Middle frontal gyrus (tissue), 1 donor: Measurements from ENCODE around the gene BEX3.
A peak's percentile ranks its signal among the peaks of the same experiment; 100 is the strongest.
"Not testable (repeated sequence)": the region's sequence is repeated elsewhere in the genome, so short reads cannot be mapped to it uniquely, and the experiment has no call there.

Experiments used
- DNase-seq: peaks from one replicate; pipeline ENCODE4 v3.0.0-alpha.2; 2015; ENCODE audit warnings: low spot score; ENCODE audit errors: extremely low spot score

Gene BEX3

DNA sequence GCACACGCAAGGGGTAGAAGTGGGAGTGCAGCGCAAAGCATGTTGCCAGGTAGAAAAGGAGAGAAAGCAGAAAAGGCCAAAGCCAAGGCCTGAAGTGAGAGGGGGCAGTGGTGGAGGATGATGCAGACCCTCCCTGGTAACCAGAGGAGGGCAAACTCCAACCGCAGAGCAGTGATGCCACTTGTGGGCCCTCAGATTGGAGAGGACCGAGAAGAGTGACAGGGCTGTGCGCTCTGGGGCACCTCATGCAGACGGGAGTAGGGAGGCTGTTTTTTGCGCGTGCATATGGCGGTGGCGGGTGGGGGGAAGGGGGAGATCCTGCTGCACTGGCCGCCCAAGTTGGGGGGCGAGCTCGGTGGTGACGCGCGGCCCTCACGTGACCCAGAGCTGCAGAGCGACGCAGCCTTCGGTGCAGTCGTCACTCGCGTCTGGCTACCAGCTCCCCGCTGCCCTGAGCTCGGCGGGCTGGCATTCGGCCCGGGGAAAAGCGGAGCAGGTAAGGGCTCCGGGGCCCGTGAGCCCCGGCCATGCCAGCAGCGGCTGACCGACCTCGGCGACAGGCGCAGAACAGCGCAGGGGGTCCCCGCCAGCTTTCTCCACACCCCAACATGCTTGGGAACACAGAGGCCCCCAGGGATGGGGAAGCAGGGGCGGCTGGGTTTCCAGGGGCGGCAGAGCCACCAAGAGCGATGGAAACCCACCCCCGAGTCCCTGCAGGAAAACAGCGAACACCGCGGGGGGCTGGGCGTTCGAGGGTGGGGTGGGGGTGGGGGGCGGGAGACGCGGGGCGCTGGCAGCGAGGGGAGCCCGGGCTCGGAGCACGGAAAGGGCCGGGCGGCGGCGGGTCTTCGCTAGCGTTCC lies at the start of gene BEX3:
TSS of gene BEX3 (plus strand) at position 421 of the 861 bp plus-strand sequence. CDS start 984 bp downstream, outside the sequence.
- DNase-seq = peak; percentile 11

GRCh38 chrX:103329991-103330390 lies 46.3 kb upstream of the BEX3 start, which contains the start of gene TCEAL7:
TSS of gene TCEAL7 (plus strand) at chrX:103330239. CDS start at chrX:103331404, 1,165 bp downstream.
- DNase-seq = peak; percentile 40

GRCh38 chrX:103330681-103331288 lies 45.6 kb upstream of the BEX3 start:
- DNase-seq = no peak

GRCh38 chrX:103338663-103339062 lies 37.7 kb upstream of the BEX3 start:
- no peak for DNase-seq

- peak; percentile 18 for DNase-seq
These were observed 33.2 kb upstream of the BEX3 start for GRCh38 chrX:103343105-103343504.

GRCh38 chrX:103344606-103345005 lies 31.7 kb upstream of the BEX3 start:
- no peak for DNase-seq

- DNase-seq = no peak
These were observed 28.5 kb upstream of the BEX3 start for GRCh38 chrX:103347682-103348397.

DNA sequence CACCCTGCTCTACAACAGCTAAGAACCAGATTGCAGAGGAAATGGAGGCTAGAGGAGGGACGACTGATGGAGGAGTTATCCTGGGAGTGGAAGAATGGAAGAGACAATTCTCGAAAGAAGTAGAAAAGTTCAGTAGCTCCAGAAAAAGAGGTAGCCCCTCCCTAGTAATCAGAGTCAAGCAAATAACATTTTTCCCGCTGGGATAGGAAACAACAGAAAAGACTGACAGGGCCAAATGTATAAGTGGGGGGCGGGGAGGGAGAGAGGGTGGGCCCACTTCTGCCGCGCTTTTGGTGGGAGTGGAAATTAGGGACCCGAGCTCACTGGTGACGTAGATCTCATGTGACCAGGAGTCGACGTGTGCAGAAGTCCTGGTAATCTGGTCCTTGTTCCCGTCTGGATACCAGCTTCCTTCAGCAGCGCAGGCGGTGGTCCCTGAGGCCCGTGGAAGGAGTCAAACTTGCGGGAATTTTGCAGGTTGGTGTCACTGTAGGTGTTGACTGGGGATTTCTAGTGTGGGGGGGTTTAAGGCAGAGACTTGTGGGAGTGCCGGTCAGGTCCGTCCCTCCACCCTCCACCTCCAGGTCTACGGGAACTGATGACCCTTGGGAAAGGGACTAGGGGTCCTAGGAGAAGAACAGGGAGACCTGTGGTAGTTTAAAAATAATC lies 20.1 kb upstream of the BEX3 start, which contains the start of gene TCEAL9:
TSS of gene TCEAL9 (plus strand) at position 377 of the 669 bp plus-strand sequence. CDS start 1,179 bp downstream, outside the sequence.
- peak; percentile 16 for DNase-seq

- no peak for DNase-seq
These were observed 19.5 kb upstream of the BEX3 start for GRCh38 chrX:103356858-103357257.

GRCh38 chrX:103357871-103358270 lies 18.5 kb upstream of the BEX3 start:
- DNase-seq = no peak

DNA sequence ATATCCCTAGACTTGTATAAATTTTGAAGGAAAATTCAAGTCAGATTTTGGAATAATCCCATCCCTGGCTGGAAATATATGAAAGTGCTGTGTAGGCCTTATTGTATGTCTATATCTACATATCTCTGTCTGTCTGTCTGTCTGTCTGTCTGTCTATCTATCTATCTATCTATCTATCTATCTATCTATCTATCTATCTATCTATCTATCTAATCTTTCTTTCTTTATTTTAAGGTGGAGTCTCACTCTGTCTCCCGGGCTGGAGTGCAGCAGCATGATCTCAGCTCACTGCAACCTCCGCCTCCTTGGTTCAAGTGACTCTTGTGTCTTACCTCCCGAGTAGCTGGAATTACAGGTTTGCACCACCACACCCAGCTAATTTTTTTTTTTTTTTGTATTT lies 16.7 kb upstream of the BEX3 start:
- DNase-seq = not testable (repeated sequence)

- no peak for DNase-seq
These were observed 16.2 kb upstream of the BEX3 start for GRCh38 chrX:103360092-103360491.

DNA sequence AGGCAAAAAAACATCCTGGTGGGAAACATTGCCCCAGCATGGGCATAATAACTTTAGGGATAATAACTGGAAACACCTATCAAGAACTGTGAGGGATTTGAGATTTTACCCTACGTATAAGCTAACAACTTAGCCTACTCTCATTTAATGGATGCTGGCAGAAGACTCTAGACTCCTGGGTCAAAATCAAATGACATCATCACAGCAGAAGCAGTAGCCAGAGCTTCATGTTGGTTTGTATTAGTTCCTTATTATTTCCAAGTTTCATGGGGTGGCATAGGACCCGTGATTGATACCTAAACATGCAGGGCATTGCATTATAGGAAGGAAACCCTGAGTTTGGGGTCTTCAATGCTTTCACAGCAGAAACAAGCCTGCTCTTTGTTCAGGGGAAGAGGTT lies 15.4 kb upstream of the BEX3 start:
- no peak for DNase-seq

GRCh38 chrX:103361798-103362197 lies 14.5 kb upstream of the BEX3 start:
- no peak for DNase-seq

- DNase-seq = no peak
These were observed 13.9 kb upstream of the BEX3 start for GRCh38 chrX:103362474-103362873.

GRCh38 chrX:103363046-103363445 lies 13.3 kb upstream of the BEX3 start:
- no peak for DNase-seq

GRCh38 chrX:103367502-103367901 lies 8.8 kb upstream of the BEX3 start:
- no peak for DNase-seq

GRCh38 chrX:103369479-103369878 lies 6.9 kb upstream of the BEX3 start:
- DNase-seq = no peak

- no peak for DNase-seq
These were observed 3.5 kb upstream of the BEX3 start for GRCh38 chrX:103372886-103373285.

DNA sequence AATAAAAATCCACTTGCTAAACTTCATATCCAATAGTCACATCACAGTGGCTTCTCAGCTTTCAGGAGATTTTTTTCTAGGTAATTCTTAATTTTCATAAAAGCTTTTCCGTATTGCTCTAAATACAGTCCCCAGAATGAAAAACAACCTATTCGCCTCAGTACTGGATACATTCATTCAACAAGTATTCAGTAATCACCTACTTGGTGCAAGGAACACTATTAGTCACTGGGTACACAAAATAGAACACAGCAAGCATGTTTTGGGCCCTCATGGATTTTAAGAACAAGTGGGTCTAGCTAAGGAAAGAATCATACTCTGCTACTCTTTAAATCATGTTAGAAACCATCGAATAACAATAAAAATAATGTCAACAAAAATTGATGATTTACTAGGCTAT lies 2.8 kb upstream of the BEX3 start:
- no peak for DNase-seq

DNA sequence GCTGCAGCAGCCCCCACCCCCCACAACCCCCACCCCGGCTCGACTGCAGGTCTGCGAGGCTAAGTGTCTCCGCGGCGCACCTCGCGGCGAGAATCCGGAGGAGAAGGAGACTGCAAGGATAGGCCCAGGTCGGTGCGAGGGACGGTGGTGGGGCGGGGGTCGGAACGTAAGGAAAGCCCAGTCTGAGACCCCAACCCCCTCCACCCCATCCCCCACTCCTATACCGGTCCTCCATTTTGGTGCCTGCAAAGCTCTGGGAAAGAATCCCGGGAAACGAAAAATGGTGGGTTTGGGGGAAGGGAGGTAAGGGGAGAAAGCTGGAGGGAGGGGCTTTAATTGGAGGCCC lies 614 bp downstream of the BEX3 start:
- no peak for DNase-seq
